Testis (tissue), 3 donors: ENCODE data around the gene GLDN. TPM values are rescaled to one million over a fixed set of nuclear protein-coding genes. Genes with fewer than 3 reads are reported as not detected.

Experiments
- DNase-seq: peaks from one replicate; pipeline ENCODE4 v3.0.0-alpha.2; 2019
- H3K27ac ChIP-seq, 2 donors: fragments of 200-600 bp; sonication (generic); one replicate each; pipeline ENCODE4 v1.5.1; 2019
- H3K27me3 ChIP-seq: fragments of 200-600 bp; sonication (generic); one replicate; pipeline ENCODE4 v1.5.1; 2019
- H3K36me3 ChIP-seq: fragments of 200-600 bp; sonication (generic); one replicate; pipeline ENCODE4 v1.5.1; 2017; ENCODE audit warnings: low read depth; ENCODE audit errors: missing control alignments
- H3K4me1 ChIP-seq: fragments of 200-600 bp; sonication (generic); one replicate; pipeline ENCODE4 v1.5.1; 2019
- H3K4me3 ChIP-seq, 2 donors: fragments of 200-600 bp; sonication (generic); one replicate each; pipeline ENCODE4 v1.5.1; 2017 to 2019
- H3K9me3 ChIP-seq: fragments of 200-600 bp; sonication (generic); one replicate; pipeline ENCODE4 v1.5.1; 2017
- POLR2A ChIP-seq: fragments of 450-650 bp; IDR thresholded peaks from one replicate; pipeline ENCODE4 v1.6.1; 2017; ENCODE audit warnings: antibody characterized with exemption, mild to moderate bottlenecking, moderate library complexity
- WGBS, 2 donors: methylation state at CpG; one replicate each; pipeline ENCODE4 v1.1.5; 2018; 5-methylcytosine and 5-hydroxymethylcytosine counted together
- intact Hi-C: fragments of 100-400 bp; cut with DNase I; formaldehyde crosslinking; loops from one replicate; pipeline ENCODE4 v1.15.1; 2023; ENCODE audit warnings: low total_unique reads
- polyA plus RNA-seq: library from polyadenylated mRNA; stranded (reverse); fragments of 350-450 nt; fragmentation: Illumina TruSeq; extraction: RNeasy Lipid Tissue Mini Kit (QIAGEN cat#74804); gene quantifications from one replicate; pipeline ENCODE4 v1.2.3, GENCODE V29; 2014; ENCODE audit warnings: low read depth, low replicate concordance; ENCODE audit not compliant: insufficient read depth
- total RNA-seq, 2 donors: library from RNA; depleted of rRNA; stranded (reverse); fragments of >200 nt; gene quantifications; one replicate each; pipeline ENCODE4 v1.2.3, GENCODE V29; 2016
- TF ChIP-seq, protein P1 (sequence below), 3 experiments: fragments of 450-650 bp in 2 of 3; fragments of 200-600 bp in 1 of 3; sonication (generic) in 1 of 3; IDR thresholded peaks; one replicate each; pipeline ENCODE4 v1.5.1; 2016 to 2019; ENCODE audit warnings: antibody characterized with exemption in 3 of 3, mild to moderate bottlenecking in 2 of 3, moderate library complexity in 1 of 3

The GLDN gene
- total and polyA plus RNA-seq, 3 donors from 2014 or later, result 0.37 to 1.3 (median 0.61) TPM

GRCh38 chr15:51401051-51401780, 59.8 kb downstream of the GLDN start:
- no peak for DNase-seq
- no peak overlapping the region for H3K27ac ChIP-seq
- intact Hi-C loops, result loop anchor here (5.0 kb wide), 1 partner anchor 174 kb away; no protein-coding TSS in a partner anchor
- no peak overlapping the region for H3K4me3 ChIP-seq
- TF ChIP-seq POLR2A, result no peak
- TF ChIP-seq, protein P1, sequence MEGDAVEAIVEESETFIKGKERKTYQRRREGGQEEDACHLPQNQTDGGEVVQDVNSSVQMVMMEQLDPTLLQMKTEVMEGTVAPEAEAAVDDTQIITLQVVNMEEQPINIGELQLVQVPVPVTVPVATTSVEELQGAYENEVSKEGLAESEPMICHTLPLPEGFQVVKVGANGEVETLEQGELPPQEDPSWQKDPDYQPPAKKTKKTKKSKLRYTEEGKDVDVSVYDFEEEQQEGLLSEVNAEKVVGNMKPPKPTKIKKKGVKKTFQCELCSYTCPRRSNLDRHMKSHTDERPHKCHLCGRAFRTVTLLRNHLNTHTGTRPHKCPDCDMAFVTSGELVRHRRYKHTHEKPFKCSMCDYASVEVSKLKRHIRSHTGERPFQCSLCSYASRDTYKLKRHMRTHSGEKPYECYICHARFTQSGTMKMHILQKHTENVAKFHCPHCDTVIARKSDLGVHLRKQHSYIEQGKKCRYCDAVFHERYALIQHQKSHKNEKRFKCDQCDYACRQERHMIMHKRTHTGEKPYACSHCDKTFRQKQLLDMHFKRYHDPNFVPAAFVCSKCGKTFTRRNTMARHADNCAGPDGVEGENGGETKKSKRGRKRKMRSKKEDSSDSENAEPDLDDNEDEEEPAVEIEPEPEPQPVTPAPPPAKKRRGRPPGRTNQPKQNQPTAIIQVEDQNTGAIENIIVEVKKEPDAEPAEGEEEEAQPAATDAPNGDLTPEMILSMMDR (IDR thresholded peaks at IDR 0.05), result no peak
- 93 to 94% methylated on average over 7 of the region's 7 CpGs for WGBS, 2 donors
- no peaks in the 10 kb centered on the region for H3K4me1 ChIP-seq
- H3K36me3 ChIP-seq, result no peaks in the 10 kb centered on the region
- no peaks in the 10 kb centered on the region for H3K9me3 ChIP-seq
- no peaks in the 10 kb centered on the region for H3K27me3 ChIP-seq

- intact Hi-C loops, result loop anchor here (5.0 kb wide), 1 partner anchor 175 kb away; no protein-coding TSS in a partner anchor
- DNase-seq, result peak; percentile 54
These were observed 60.5 kb downstream of the GLDN start for GRCh38 chr15:51401872-51402517.

DNA sequence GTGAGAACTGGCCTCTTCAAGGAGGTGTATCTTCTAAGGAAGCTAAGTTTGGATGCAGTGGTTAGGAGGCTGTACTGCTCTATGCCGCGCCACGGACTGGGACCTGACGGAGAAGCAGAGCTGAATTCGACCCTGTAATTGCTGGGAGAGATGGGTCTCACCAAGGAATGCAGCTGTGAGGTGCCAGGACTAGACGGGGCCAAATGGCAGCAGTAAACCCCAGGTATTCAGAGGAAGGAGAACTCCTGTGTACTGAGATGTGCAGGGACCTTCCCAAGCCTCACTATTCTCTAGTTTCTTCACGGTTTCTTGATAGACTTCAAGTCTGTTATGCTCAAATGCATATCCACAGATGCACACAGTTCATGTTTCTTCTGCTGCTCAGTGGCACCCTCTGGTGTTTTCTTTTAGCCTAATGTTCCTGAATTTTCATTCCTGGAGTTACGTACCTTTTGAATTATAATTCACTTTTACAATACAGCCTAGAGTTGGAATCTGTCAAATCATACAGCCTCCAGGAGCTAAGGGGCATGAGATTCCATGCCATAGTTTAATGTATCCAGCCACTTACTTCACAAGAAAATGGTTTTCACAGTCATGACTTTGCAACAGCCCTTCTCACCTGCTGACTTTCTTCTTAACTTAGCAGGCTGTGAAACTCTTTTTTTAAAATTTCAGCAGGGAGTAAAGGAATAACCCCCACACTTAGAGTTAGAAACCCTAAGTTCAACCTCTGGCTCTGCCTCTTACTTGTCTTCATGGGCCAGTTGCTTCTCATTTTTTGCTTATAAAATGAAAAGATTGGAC, 61.8 kb downstream of the GLDN start:
- Histone ChIP-seq H3K9me3 (no peaks in the 10 kb centered on the region), H3K4me1 (no peaks in the 10 kb centered on the region), H3K27ac (no peak overlapping the region), H3K27me3 (no peaks in the 10 kb centered on the region), H3K4me3 (no peak overlapping the region), H3K36me3 (no peaks in the 10 kb centered on the region)
- intact Hi-C loops, result loop anchor here (5.0 kb wide), 1 partner anchor 176 kb away; no protein-coding TSS in a partner anchor
- 66 to 70% methylated on average over 8 of the region's 8 CpGs for WGBS, 2 donors
- DNase-seq, result no peak
- TF ChIP-seq, protein P1 (IDR thresholded peaks at IDR 0.05), result peak in 2 of 3 experiments; percentile 51 to 62
- TF ChIP-seq POLR2A, result no peak

More at GRCh38 chr15:51401872-51402517, 60.5 kb downstream of the GLDN start:
- H3K9me3 ChIP-seq, result no peaks in the 10 kb centered on the region
- H3K27me3 ChIP-seq, result no peaks in the 10 kb centered on the region
- H3K27ac ChIP-seq, result no peak overlapping the region
- no peaks in the 10 kb centered on the region for H3K36me3 ChIP-seq
- H3K4me3 ChIP-seq, result no peak overlapping the region
- no peaks in the 10 kb centered on the region for H3K4me1 ChIP-seq
- WGBS, 2 donors, result 52 to 56% methylated on average over 11 to 12 of the region's 12 CpGs
- TF ChIP-seq POLR2A, result no peak
- TF ChIP-seq, protein P1 (IDR thresholded peaks at IDR 0.05), result peak; percentile 10 to 63 (median 48)

GRCh38 chr15:51403946-51404695, 62.7 kb downstream of the GLDN start:
- H3K27me3 ChIP-seq, result no peaks in the 10 kb centered on the region
- 91 to 93% methylated on average over 9 of the region's 9 CpGs for WGBS, 2 donors
- no peaks in the 10 kb centered on the region for H3K36me3 ChIP-seq
- H3K4me3 ChIP-seq, result no peak overlapping the region
- no peaks in the 10 kb centered on the region for H3K9me3 ChIP-seq
- TF ChIP-seq, protein P1 (IDR thresholded peaks at IDR 0.05), result no peak
- TF ChIP-seq POLR2A, result no peak
- intact Hi-C loops, result loop anchor here (5.0 kb wide), 1 partner anchor 177 kb away; no protein-coding TSS in a partner anchor
- DNase-seq, result no peak
- H3K4me1 ChIP-seq, result no peaks in the 10 kb centered on the region
- H3K27ac ChIP-seq, result no peak overlapping the region
